A673 (cell line): Measurements from ENCODE around the gene OR9Q1. TPM values are rescaled to one million over a fixed set of nuclear protein-coding genes. Genes with fewer than 3 reads are reported as not detected.

Source experiments
- BruUV-seq: library from RNA; stranded (reverse); fragments of 400-500 nt; replicated peaks from 2 replicates; lab custom pipeline; 2021; lab: Mats Ljungman, UMichigan
- CTCF ChIA-PET: fragments of 300-600 bp; sonication (Branson Sonifier 250); formaldehyde crosslinking; loops from one replicate; lab custom pipeline; 2022; ENCODE audit warnings: antibody characterized with exemption; lab: Charles Lee
- POLR2A ChIA-PET: fragments of 300-600 bp; sonication (Branson Sonifier 250); formaldehyde crosslinking; loops from one replicate; lab custom pipeline; 2022; ENCODE audit warnings: antibody characterized with exemption; ENCODE audit not compliant: low non-redundant PET; lab: Charles Lee
- DNase-seq: peaks from one replicate; pipeline ENCODE4 v3.0.0-alpha.2; 2015; ENCODE audit warnings: low spot score
- H3K27ac ChIP-seq: fragments of 200-600 bp; sonication (generic); 2 replicates; pipeline ENCODE4 v1.5.1; 2016; ENCODE audit warnings: mixed run types, low read depth, mild to moderate bottlenecking, mixed read lengths, antibody characterized with exemption, low read length; ENCODE audit not compliant: poor library complexity, severe bottlenecking
- H3K27me3 ChIP-seq: fragments of 200-600 bp; sonication (generic); replicated peaks from 2 replicates; pipeline ENCODE4 v1.6.1; 2017; ENCODE audit warnings: mixed run types, low read depth, mild to moderate bottlenecking, mixed read lengths, antibody characterized with exemption, low read length; ENCODE audit not compliant: insufficient read depth, poor library complexity
- H3K36me3 ChIP-seq: fragments of 200-600 bp; sonication (generic); 2 replicates; pipeline ENCODE4 v1.6.1; 2016; ENCODE audit warnings: mixed run types, mild to moderate bottlenecking, mixed read lengths, antibody characterized with exemption, low read length; ENCODE audit not compliant: insufficient read depth, poor library complexity, severe bottlenecking
- H3K4me1 ChIP-seq: fragments of 200-600 bp; sonication (generic); 2 replicates; pipeline ENCODE4 v1.6.1; 2017; ENCODE audit warnings: mixed run types, mild to moderate bottlenecking, mixed read lengths, antibody characterized with exemption, low read length; ENCODE audit not compliant: insufficient read depth, poor library complexity, severe bottlenecking
- H3K4me3 ChIP-seq: fragments of 200-600 bp; sonication (generic); 2 replicates; pipeline ENCODE4 v1.5.1; 2016; ENCODE audit warnings: low read depth, mixed run types, mild to moderate bottlenecking, mixed read lengths, low read length; ENCODE audit not compliant: poor library complexity, severe bottlenecking
- H3K9me3 ChIP-seq: fragments of 200-600 bp; sonication (generic); 2 replicates; pipeline ENCODE4 v1.6.1; 2016; ENCODE audit warnings: mixed run types, low read depth, mild to moderate bottlenecking, mixed read lengths, antibody characterized with exemption, low read length; ENCODE audit not compliant: poor library complexity, severe bottlenecking
- CTCF ChIP-seq: fragments of 300-800, 200-600 bp; sonication (generic); conservative IDR thresholded peaks from 2 replicates; pipeline ENCODE4 v1.5.1; 2017; ENCODE audit warnings: low read depth, mild to moderate bottlenecking, antibody characterized with exemption, low read length, moderate library complexity, mixed read lengths
- EZH2 ChIP-seq: fragments of 200-600 bp; sonication (generic); IDR thresholded peaks from 2 replicates; pipeline ENCODE4 v1.6.1; 2017; ENCODE audit warnings: borderline replicate concordance, low read depth, mild to moderate bottlenecking, mixed read lengths, antibody characterized with exemption, low read length; ENCODE audit not compliant: poor library complexity, severe bottlenecking
- intact Hi-C: fragments of 100-400 bp; cut with micrococcal nuclease; formaldehyde crosslinking; loops from one replicate; pipeline ENCODE4 v1.10.0; 2022; ENCODE audit not compliant: unreplicated experiment
- total RNA-seq: library from RNA; stranded (reverse); gene quantifications from 2 replicates; pipeline ENCODE4 v1.2.3, GENCODE V29; 2021

Gene OR9Q1
- total RNA-seq, 1 experiment from 2014 or later, result not detected

DNA sequence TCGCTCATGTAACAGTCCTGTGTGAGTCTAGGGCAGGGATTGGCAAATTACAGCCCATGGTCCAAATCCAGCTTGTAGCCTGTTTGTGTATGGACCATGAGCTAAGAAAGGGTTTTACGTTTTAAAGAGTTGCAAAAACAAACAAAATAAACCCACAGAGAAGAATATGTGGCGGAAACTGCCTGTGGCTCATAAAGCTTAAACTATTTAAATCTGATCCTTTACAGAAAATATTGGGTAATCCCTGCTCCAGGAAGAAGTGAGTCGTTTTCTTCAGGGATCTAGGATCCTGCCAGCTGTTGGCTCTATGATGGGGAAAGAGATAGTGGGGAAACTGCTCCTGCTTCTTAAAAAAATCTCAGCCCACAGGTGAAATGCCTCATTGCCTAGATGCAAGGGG lies 3.7 kb downstream of the OR9Q1 start:
- no peak for TF ChIP-seq CTCF
- TF ChIP-seq EZH2, result no peak
- no peak overlapping the region for H3K4me3 ChIP-seq
- H3K9me3 ChIP-seq, result no peaks in the 10 kb centered on the region
- H3K36me3 ChIP-seq, result no peaks in the 10 kb centered on the region
- peaks cover 9% of the 10 kb centered on the region for H3K4me1 ChIP-seq
- no peak for DNase-seq
- H3K27ac ChIP-seq, result no peak overlapping the region
- intact Hi-C loops, result no loop called here
- ChIA-PET POLR2A (no interaction called here), CTCF (no interaction called here)
- BruUV-seq, result no TSS peak
- H3K27me3 ChIP-seq, result no peaks in the 10 kb centered on the region

GRCh38 chr11:58028687-58029411 lies 5.2 kb downstream of the OR9Q1 start:
- no TSS peak for BruUV-seq
- CTCF ChIA-PET, result no interaction called here

DNA sequence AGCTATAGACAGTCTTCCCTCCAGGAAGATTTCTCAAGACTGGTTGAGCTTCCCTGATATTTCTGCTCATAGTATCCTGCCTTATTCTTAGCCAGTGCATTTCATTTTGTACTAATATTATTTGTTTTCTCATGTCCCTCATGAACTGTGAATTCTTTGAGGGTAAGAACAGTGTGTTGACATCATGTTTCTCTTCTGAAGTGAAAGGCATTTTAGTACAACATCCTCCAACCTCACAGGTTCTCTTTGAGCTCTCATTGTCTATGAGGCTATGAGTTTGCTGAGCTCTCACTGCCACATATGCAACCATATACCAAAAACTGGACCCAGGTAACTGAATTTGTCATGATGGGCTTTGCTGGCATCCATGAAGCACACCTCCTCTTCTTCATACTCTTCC lies 7.0 kb downstream of the OR9Q1 start, which contains the start of gene OR6Q1:
OR6Q1 (plus strand) TSS at position 301 of the 400 bp plus-strand sequence; CDS start at position 301, 0 bp downstream.
- no peak for DNase-seq
- BruUV-seq, result no TSS peak
- Histone ChIP-seq H3K9me3 (peaks cover 7% of the 10 kb centered on the region), H3K4me1 (peaks cover 6% of the 10 kb centered on the region), H3K36me3 (no peaks in the 10 kb centered on the region), H3K27me3 (no peaks in the 10 kb centered on the region), H3K27ac (no peak within 1 kb of the TSS), H3K4me3 (no peak within 1 kb of the TSS)
- TF ChIP-seq CTCF, result no peak
- no peak for TF ChIP-seq EZH2
- POLR2A ChIA-PET, result no interaction called here
- CTCF ChIA-PET, result interaction anchor here (1.0 kb wide), 1 partner anchor 30 kb away, joined by 3 read pairs; no protein-coding TSS in a partner anchor
- intact Hi-C loops, result no loop called here

More at GRCh38 chr11:58028687-58029411, 5.2 kb downstream of the OR9Q1 start:
- intact Hi-C loops, result no loop called here
- TF ChIP-seq EZH2, result no peak
- TF ChIP-seq CTCF, result no peak
- POLR2A ChIA-PET, result no interaction called here
- peaks cover 7% of the 10 kb centered on the region for H3K9me3 ChIP-seq
- H3K4me3 ChIP-seq, result no peak overlapping the region
- DNase-seq, result no peak
- no peaks in the 10 kb centered on the region for H3K36me3 ChIP-seq
- H3K27ac ChIP-seq, result peak overlapping the region; percentile 29
- no peaks in the 10 kb centered on the region for H3K27me3 ChIP-seq
- H3K4me1 ChIP-seq, result peaks cover 9% of the 10 kb centered on the region
